GM12865 (cell line): Measurements from ENCODE around the gene YIPF1.
"Not testable (repeated sequence)": the region's sequence is repeated elsewhere in the genome, so short reads cannot be mapped to it uniquely, and the experiment has no call there.

ENCODE experiments used
- DNase-seq: peaks from one replicate; pipeline ENCODE4 v3.0.0; 2010; ENCODE audit warnings: low read depth
- H3K4me3 ChIP-seq: 2 replicates; pipeline ENCODE4 v1.5.1; 2011; ENCODE audit warnings: mild to moderate bottlenecking, low read depth, low read length, control low read depth
- TF ChIP-seq, protein P1 (sequence below): IDR thresholded peaks from 2 replicates; pipeline ENCODE4 v1.5.1; 2011; ENCODE audit warnings: low read length, control low read depth, low read depth, inconsistent platforms; ENCODE audit not compliant: insufficient read depth; ENCODE audit errors: missing control alignments

YIPF1 gene

DNA sequence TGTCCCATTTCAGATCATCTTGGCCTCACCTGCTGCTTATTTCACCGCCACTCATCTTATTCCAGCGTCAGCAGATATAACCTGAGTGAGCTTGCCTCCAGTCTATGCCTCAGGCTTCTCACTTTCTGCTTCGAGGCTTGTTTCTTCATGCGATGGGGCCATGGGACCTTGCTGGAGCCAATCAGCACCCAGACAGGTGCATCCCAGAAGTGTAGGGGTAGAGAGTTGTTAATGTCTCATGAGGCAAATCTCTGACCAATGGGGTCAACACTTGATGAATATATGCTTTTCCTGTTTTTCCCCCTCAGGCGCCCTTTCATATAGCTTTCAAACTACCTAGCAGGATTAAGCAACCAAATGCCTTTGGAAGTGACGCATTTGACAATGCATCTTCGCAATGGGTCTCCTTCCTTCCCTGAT lies 935 bp upstream of the YIPF1 start:
- TF ChIP-seq, protein P1, sequence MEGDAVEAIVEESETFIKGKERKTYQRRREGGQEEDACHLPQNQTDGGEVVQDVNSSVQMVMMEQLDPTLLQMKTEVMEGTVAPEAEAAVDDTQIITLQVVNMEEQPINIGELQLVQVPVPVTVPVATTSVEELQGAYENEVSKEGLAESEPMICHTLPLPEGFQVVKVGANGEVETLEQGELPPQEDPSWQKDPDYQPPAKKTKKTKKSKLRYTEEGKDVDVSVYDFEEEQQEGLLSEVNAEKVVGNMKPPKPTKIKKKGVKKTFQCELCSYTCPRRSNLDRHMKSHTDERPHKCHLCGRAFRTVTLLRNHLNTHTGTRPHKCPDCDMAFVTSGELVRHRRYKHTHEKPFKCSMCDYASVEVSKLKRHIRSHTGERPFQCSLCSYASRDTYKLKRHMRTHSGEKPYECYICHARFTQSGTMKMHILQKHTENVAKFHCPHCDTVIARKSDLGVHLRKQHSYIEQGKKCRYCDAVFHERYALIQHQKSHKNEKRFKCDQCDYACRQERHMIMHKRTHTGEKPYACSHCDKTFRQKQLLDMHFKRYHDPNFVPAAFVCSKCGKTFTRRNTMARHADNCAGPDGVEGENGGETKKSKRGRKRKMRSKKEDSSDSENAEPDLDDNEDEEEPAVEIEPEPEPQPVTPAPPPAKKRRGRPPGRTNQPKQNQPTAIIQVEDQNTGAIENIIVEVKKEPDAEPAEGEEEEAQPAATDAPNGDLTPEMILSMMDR: no peak
- H3K4me3 ChIP-seq: peak overlapping the region; percentile 99; the same call in 1 of the 2 replicates
- DNase-seq: peak; percentile 26

DNA sequence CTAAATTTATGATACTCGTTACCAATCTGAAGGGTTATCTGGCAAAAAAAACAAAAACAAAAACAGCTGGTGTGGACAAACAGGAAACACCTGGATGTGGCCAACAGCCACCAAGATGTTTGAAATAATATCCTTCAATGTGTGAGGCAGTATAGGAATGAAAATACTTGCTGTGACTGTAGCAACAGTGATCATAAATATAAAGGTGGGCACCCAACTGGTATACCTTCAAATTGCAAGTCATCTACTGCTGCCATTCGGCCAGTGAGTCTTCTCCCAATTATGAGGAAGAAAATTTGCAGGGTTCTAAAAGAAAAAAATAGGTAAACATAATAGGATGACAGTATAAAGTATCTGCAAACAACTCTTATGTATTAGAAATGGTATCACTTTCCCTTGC lies 916 bp downstream of the YIPF1 start:
- H3K4me3 ChIP-seq: peak overlapping the region; percentile 99
- TF ChIP-seq, protein P1: no peak

DNA sequence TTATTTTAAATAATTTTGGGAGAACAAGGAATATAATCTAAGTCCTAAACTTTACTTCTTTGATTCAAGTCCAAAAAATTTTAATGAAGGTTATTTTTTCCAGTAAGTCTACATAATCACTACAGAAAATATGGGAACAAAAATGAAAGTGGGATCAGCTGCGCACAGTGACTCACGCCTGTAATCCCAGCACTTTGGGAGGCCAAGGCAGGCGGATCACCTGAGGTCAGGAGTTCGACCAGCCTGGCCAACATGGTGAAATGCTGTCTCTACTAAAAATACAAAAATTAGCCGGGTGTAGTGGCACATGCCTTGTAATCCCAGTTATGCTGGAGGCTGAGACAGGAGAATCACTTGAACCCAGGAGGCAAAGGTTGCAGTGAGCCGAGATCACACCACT lies 6.0 kb downstream of the YIPF1 start:
- DNase-seq, H3K4me3 ChIP-seq: not testable (repeated sequence)

More for the DNA sequence above, 916 bp downstream of the YIPF1 start:
- peak; percentile 17 for DNase-seq

DNA sequence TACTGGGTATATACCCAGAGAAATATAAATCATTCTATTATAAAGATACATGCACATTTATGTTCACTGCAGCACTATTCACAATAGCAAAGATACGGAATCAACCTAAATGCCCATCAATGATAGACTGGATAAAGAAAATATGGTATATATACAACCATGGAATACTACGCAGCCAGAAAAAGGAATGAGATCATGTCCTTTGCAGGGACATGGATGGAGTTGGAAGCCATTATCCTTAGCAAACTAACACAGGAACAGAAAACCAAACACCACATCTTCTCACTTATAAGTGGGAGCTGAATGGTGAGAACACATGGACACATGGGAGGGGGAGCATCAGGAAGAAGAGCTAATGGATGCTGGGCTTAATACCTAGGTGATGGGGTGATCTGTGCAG lies 7.7 kb downstream of the YIPF1 start:
- DNase-seq, H3K4me3 ChIP-seq: not testable (repeated sequence)

DNA sequence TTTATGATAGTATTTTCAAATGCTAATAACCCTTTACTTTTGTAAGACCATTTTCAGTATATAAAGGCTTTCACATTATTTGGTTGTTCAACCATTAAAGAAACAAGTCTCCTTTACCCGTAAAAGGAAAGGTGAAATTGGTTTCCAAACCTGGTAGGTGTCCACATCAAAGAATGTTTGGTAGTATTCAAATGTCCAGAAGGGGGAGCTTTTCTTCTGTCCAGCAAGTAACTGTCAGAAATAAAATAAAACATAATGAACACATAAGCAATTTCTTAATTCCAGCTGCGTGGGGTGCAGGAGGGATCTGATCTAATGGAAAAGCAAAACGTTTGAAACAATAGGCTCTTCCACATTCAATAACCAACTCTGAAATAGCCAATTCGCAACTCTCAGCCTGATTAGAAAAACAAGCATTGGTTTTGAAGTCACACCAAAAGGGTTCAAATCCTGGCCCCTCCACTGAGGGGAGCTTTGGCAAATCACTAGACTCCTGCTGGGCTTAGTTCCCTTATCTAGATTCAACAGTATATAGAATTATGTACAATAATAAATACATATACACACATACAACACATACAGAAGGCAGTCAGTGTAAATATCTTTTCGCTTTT lies 11.0 kb downstream of the YIPF1 start:
- DNase-seq: peak; percentile 72
- H3K4me3 ChIP-seq: no peak overlapping the region
- TF ChIP-seq, protein P1: peak; percentile 44

DNA sequence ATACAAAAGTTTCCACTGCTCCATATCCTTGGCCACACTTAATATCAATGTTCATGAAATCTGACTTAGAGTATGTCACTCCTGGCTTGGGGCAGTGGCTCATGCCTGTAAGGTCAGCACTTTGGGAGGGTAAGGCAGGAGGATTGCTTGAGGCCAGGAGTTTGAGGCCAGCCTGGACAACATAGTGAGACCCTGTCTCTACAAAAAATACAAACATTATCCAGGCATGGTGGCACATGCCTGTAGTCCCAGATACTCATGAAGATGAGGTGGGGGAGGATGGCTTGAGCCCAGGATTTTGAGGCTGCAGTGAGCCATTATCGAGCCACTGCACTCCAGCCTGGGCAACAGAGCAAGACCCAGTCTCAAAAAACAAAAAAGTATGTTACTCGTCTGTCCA lies 14.4 kb downstream of the YIPF1 start:
- DNase-seq, H3K4me3 ChIP-seq: not testable (repeated sequence)

DNA sequence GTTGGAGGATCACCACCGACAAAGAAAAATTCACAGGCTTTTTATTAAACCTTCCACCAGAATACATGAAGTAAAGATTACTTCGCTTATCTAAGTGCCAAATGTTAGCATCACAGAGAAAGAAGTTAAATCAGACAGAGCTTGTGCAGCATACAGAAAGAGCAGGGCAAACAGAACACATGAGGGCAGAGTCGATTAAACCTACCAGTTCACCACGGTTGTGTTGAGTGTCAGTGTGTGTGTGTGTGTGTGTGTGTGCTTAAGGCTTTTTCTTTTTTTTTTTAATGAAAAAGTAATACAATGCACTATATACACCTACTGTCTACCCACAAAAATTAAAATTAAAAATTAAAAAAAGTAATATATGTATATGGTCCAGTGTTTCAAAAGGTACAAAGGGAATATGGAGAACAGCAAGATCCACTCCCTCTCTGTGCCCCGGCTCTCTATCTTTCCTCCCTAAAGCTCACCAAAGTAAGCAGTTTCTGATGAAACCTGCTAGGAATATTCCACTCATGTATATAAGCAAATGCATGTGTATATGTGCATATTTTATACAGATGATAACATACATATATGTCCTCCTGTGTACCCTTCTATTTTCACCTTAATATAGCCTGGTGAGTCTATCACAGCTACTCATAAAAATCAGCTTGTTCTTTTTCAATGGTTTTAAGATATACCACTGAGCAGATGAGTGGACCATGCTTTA lies 17.7 kb downstream of the YIPF1 start:
- TF ChIP-seq, protein P1: no peak
- DNase-seq: no peak
- no peak overlapping the region for H3K4me3 ChIP-seq

DNA sequence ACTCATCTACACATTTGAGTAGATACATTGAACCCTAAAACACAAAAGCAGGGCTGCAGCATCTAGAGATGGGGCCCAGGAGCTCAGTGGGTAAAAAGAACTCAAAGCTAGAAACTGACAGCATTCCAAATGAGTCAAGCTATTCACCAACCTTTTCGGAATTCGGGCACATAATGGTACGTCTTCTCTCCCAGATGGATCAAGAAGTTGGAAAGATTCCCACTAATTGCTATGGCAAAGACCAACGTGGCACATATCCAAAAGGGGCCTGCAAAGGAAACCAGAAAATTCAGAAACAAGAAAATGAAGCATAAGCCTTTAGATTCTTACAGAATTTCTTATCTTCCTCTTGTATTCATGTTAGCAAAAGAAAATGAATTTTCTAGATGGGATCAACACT lies 18.4 kb downstream of the YIPF1 start:
- TF ChIP-seq, protein P1: no peak
- no peak overlapping the region for H3K4me3 ChIP-seq
- DNase-seq: no peak
